GM12801 (cell line): Measurements from ENCODE around the gene CYP4A22.

Source experiments
- TF ChIP-seq, protein P1 (sequence below): IDR thresholded peaks from one replicate; pipeline ENCODE4 v1.5.1; 2011; ENCODE audit warnings: control low read depth; ENCODE audit not compliant: insufficient read length; ENCODE audit errors: extremely low read depth

The CYP4A22 gene

DNA sequence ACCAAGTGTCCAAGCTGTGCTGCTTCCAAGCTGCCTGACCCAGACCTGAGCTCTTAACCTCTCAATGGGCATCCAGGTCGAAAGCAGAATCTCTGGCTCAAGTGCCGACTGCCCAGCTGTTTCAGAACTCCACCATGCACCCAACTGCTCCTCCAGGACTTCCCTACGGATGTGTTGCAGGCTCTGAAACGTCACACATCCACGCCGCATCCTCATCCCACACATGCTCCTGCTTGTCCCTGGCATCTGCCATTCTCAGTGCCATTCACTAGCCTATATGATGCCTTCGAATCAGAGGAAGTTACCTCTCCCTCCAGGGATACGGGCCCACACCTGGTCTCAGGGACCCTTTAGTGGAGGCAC, 41.4 kb downstream of the CYP4A22 start:
- TF ChIP-seq, protein P1, sequence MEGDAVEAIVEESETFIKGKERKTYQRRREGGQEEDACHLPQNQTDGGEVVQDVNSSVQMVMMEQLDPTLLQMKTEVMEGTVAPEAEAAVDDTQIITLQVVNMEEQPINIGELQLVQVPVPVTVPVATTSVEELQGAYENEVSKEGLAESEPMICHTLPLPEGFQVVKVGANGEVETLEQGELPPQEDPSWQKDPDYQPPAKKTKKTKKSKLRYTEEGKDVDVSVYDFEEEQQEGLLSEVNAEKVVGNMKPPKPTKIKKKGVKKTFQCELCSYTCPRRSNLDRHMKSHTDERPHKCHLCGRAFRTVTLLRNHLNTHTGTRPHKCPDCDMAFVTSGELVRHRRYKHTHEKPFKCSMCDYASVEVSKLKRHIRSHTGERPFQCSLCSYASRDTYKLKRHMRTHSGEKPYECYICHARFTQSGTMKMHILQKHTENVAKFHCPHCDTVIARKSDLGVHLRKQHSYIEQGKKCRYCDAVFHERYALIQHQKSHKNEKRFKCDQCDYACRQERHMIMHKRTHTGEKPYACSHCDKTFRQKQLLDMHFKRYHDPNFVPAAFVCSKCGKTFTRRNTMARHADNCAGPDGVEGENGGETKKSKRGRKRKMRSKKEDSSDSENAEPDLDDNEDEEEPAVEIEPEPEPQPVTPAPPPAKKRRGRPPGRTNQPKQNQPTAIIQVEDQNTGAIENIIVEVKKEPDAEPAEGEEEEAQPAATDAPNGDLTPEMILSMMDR: no peak

GRCh38 chr1:47179017-47179987, 42.1 kb downstream of the CYP4A22 start:
- TF ChIP-seq, protein P1: peak; percentile 78

DNA sequence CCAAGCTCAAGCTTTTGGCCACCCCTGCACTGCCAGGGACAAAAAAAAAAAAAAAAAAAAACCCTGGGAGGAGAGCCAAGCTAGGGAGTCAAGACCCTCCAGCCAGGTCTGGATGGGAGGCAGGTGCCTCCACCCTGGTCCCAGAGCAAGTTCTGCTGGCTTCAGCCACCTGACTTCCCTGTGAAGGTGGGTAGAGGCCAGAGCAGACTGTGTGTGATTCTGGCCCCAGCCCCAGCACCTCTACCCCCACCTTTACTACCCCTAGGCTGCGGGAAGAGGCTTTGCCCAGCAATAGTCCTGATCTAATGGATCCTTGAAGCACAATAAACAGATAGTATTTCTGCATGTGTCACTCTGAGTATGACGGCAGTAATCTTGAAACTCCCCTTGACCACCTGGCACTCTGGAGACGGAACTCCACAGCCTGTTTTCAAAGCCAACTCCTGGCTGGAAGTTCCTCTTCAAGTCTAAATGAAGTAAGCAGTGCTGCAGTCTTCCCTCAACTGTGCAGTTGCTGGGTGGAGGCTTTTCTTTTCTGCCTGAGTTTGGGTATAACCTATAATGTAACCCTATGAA, 42.8 kb downstream of the CYP4A22 start:
- TF ChIP-seq, protein P1: no peak

GRCh38 chr1:47180603-47181094, 43.4 kb downstream of the CYP4A22 start:
- TF ChIP-seq, protein P1: no peak

GRCh38 chr1:47181095-47181954, 44.1 kb downstream of the CYP4A22 start:
- TF ChIP-seq, protein P1: no peak

DNA sequence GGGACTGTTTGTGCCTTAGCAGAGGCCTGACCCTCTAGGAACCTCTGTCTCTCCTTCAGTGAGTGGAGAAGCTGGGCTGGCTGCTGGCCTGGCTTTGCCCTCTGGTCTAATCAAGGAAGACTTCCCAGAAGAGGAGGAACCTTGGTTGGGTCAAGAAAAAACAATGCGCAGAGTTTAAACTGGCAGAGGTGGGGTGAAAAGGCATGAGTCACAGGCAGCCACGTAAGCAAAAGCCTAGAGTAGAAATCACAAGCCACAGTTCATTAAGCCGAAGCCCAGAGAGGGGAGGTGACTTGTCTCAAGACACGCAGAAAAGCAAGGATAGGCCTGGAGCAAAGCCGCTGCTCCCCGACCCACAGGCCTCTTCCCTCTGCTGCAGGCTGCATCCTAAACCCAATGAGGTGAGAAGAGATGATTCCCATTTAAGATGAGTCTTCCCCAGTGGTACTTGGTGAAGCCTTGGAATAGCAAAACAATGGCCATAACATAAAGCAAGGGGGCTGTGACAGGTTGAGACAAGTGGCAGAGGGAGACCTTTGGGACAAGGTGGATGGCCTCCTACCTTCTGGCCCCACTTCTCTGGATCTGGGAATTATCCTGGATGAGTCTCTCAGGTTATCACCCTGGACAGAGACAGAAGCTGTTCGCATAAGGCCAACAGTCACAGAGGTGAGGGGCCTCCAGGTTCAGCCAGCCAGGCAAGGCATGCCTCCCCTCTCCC, 44.9 kb downstream of the CYP4A22 start:
- TF ChIP-seq, protein P1: no peak
